Measurements from ENCODE around the gene APOBEC3C.
"Not testable (repeated sequence)": the region's sequence is repeated elsewhere in the genome, so short reads cannot be mapped to it uniquely, and the experiment has no call there.

Gene APOBEC3C

GRCh38 chr22:39027717-39028116 is 13.7 kb downstream of the APOBEC3C start:
- no peak overlapping the region for H3K27ac ChIP-seq
- no peak for TF ChIP-seq CTCF (IDR thresholded peaks at IDR 0.05; ENCODE audit: low read depth, low read length)
- DNase-seq, result no peak
- no peaks in the 10 kb centered on the region for H3K27me3 ChIP-seq (ENCODE audit: insufficient read depth, low read depth, severe bottlenecking)
- H3K4me3 ChIP-seq (ENCODE audit: low read depth, low read length), result no peak overlapping the region
- H3K36me3 ChIP-seq, result no peaks in the 10 kb centered on the region
- H3K9me3 ChIP-seq (ENCODE audit: severe bottlenecking), result no peaks in the 10 kb centered on the region

GRCh38 chr22:39028281-39028680 is 14.2 kb downstream of the APOBEC3C start:
- no peaks in the 10 kb centered on the region for H3K27me3 ChIP-seq (ENCODE audit: insufficient read depth, low read depth, severe bottlenecking)
- DNase-seq, result no peak
- H3K4me3 ChIP-seq (ENCODE audit: low read depth, low read length), result no peak overlapping the region
- H3K27ac ChIP-seq, result no peak overlapping the region
- TF ChIP-seq CTCF (IDR thresholded peaks at IDR 0.05; ENCODE audit: low read depth, low read length), result no peak
- no peaks in the 10 kb centered on the region for H3K9me3 ChIP-seq (ENCODE audit: severe bottlenecking)
- no peaks in the 10 kb centered on the region for H3K36me3 ChIP-seq

GRCh38 chr22:39029227-39029626 is 15.2 kb downstream of the APOBEC3C start:
- Histone ChIP-seq H3K9me3 (ENCODE audit: severe bottlenecking) (no peaks in the 10 kb centered on the region), H3K27ac (no peak overlapping the region), H3K4me3 (ENCODE audit: low read depth, low read length) (no peak overlapping the region), H3K27me3 (ENCODE audit: insufficient read depth, low read depth, severe bottlenecking) (no peaks in the 10 kb centered on the region), H3K36me3 (no peaks in the 10 kb centered on the region)
- DNase-seq, result no peak
- no peak for TF ChIP-seq CTCF (IDR thresholded peaks at IDR 0.05; ENCODE audit: low read depth, low read length)

GRCh38 chr22:39030705-39031104 is 16.6 kb downstream of the APOBEC3C start:
- Histone ChIP-seq H3K27ac (no peak overlapping the region), H3K4me3 (ENCODE audit: low read depth, low read length) (no peak overlapping the region), H3K36me3 (no peaks in the 10 kb centered on the region), H3K9me3 (ENCODE audit: severe bottlenecking) (no peaks in the 10 kb centered on the region), H3K27me3 (ENCODE audit: insufficient read depth, low read depth, severe bottlenecking) (no peaks in the 10 kb centered on the region)
- no peak for DNase-seq
- no peak for TF ChIP-seq CTCF (IDR thresholded peaks at IDR 0.05; ENCODE audit: low read depth, low read length)

- H3K9me3 ChIP-seq (ENCODE audit: severe bottlenecking); H3K4me3 ChIP-seq (ENCODE audit: low read depth, low read length); H3K27ac ChIP-seq; H3K27me3 ChIP-seq (ENCODE audit: insufficient read depth, low read depth, severe bottlenecking); DNase-seq; H3K36me3 ChIP-seq: not testable (repeated sequence)
Observed at GRCh38 chr22:39031434-39032295, 17.6 kb downstream of the APOBEC3C start.

GRCh38 chr22:39037071-39037470 is 23.0 kb downstream of the APOBEC3C start:
- not testable (repeated sequence) for H3K27me3 ChIP-seq (ENCODE audit: insufficient read depth, low read depth, severe bottlenecking); H3K4me3 ChIP-seq (ENCODE audit: low read depth, low read length); DNase-seq; H3K9me3 ChIP-seq (ENCODE audit: severe bottlenecking); H3K36me3 ChIP-seq; H3K27ac ChIP-seq

Data from WERI-Rb-1 (cell line).